ENCODE results near the gene RBM14.

- TF ChIP-seq CTCF (IDR thresholded peaks at IDR 0.05; ENCODE audit: low read depth, low read length, poor library complexity, severe bottlenecking) (no peak), EZH2phosphoT487 (IDR thresholded peaks at IDR 0.05; ENCODE audit: borderline replicate concordance, low read length) (no peak)
Observed at GRCh38 chr11:66653123-66653522, 36.7 kb downstream of the RBM14 start.

Measured in DOHH2 (cell line).